Adipocyte (in vitro differentiated cells): ENCODE measurements around the gene NAPB.
A peak's percentile ranks its signal among the peaks of the same experiment; 100 is the strongest.
"Not testable (repeated sequence)": the region's sequence is repeated elsewhere in the genome, so short reads cannot be mapped to it uniquely, and the experiment has no call there.

Experiments used
- DNase-seq: peaks from one replicate; pipeline ENCODE4 v3.0.0-alpha.2; 2015; ENCODE audit warnings: low read depth
- H3K27me3 ChIP-seq: replicated peaks from 2 replicates; pipeline ENCODE4 v1.7.0; 2013; ENCODE audit warnings: mild to moderate bottlenecking, low read length, moderate library complexity; ENCODE audit not compliant: control insufficient read depth, insufficient read depth
- H3K36me3 ChIP-seq: 2 replicates; pipeline ENCODE4 v1.7.0; 2013; ENCODE audit warnings: low read length, mild to moderate bottlenecking, moderate library complexity; ENCODE audit not compliant: control insufficient read depth, insufficient read depth, severe bottlenecking
- H3K4me1 ChIP-seq: 2 replicates; pipeline ENCODE4 v1.7.0; 2013; ENCODE audit warnings: mild to moderate bottlenecking, low read length, moderate library complexity; ENCODE audit not compliant: control insufficient read depth, insufficient read depth
- H3K4me3 ChIP-seq: 2 replicates; pipeline ENCODE4 v1.7.0; 2013; ENCODE audit warnings: mild to moderate bottlenecking, low read length, moderate library complexity
- H3K9ac ChIP-seq: 2 replicates; pipeline ENCODE4 v1.7.0; 2013; ENCODE audit warnings: mild to moderate bottlenecking, low read length, moderate library complexity
- H3K9me3 ChIP-seq: 2 replicates; pipeline ENCODE4 v1.7.0; 2013; ENCODE audit warnings: mild to moderate bottlenecking, low read length, moderate library complexity; ENCODE audit not compliant: control insufficient read depth

The NAPB gene

GRCh38 chr20:23420943-23421931 is at the start of gene NAPB:
TSS of gene NAPB (minus strand) at chr20:23421488. CDS start at chr20:23421402, 86 bp downstream.
- peak; percentile 98 for DNase-seq
- H3K9ac ChIP-seq, result peak within 1 kb of the TSS; percentile 98
- peaks cover 8% of the 10 kb centered on the region for H3K27me3 ChIP-seq
- no peaks in the 10 kb centered on the region for H3K9me3 ChIP-seq
- no peaks in the 10 kb centered on the region for H3K36me3 ChIP-seq
- H3K4me1 ChIP-seq, result peaks cover 21% of the 10 kb centered on the region
- H3K4me3 ChIP-seq, result peak within 1 kb of the TSS; percentile 87

- H3K9ac ChIP-seq, H3K36me3 ChIP-seq, H3K4me3 ChIP-seq, DNase-seq, H3K27me3 ChIP-seq, H3K4me1 ChIP-seq: not testable (repeated sequence)
- peaks cover 30% of the 10 kb centered on the region for H3K9me3 ChIP-seq
Observed at GRCh38 chr20:23466961-23467360, 45.7 kb upstream of the NAPB start.

GRCh38 chr20:23461180-23461579 is 39.9 kb upstream of the NAPB start:
- Histone ChIP-seq H3K4me1 (no peaks in the 10 kb centered on the region), H3K9ac (no peak overlapping the region), H3K36me3 (no peaks in the 10 kb centered on the region), H3K9me3 (peaks cover 22% of the 10 kb centered on the region), H3K27me3 (peaks cover 8% of the 10 kb centered on the region), H3K4me3 (no peak overlapping the region)
- no peak for DNase-seq

- H3K9me3 ChIP-seq, result peaks cover 15% of the 10 kb centered on the region
- no peak for DNase-seq
- no peaks in the 10 kb centered on the region for H3K36me3 ChIP-seq
- no peak overlapping the region for H3K4me3 ChIP-seq
- H3K4me1 ChIP-seq, result no peaks in the 10 kb centered on the region
- peaks cover 11% of the 10 kb centered on the region for H3K27me3 ChIP-seq
- no peak overlapping the region for H3K9ac ChIP-seq
Observed at GRCh38 chr20:23459461-23460150, 38.3 kb upstream of the NAPB start.

- Histone ChIP-seq H3K27me3 (peaks cover 29% of the 10 kb centered on the region), H3K9me3 (peaks cover 5% of the 10 kb centered on the region), H3K36me3 (no peaks in the 10 kb centered on the region), H3K4me3 (no peak overlapping the region), H3K4me1 (no peaks in the 10 kb centered on the region), H3K9ac (no peak overlapping the region)
- no peak for DNase-seq
Observed at GRCh38 chr20:23456873-23457272, 35.6 kb upstream of the NAPB start.

GRCh38 chr20:23456409-23456808 is 35.1 kb upstream of the NAPB start:
- H3K27me3 ChIP-seq, result peaks cover 29% of the 10 kb centered on the region
- peaks cover 5% of the 10 kb centered on the region for H3K9me3 ChIP-seq
- no peak overlapping the region for H3K4me3 ChIP-seq
- H3K4me1 ChIP-seq, result no peaks in the 10 kb centered on the region
- no peak overlapping the region for H3K9ac ChIP-seq
- no peaks in the 10 kb centered on the region for H3K36me3 ChIP-seq
- DNase-seq, result no peak

GRCh38 chr20:23455639-23456038 is 34.4 kb upstream of the NAPB start:
- Histone ChIP-seq H3K36me3 (no peaks in the 10 kb centered on the region), H3K4me1 (no peaks in the 10 kb centered on the region), H3K9ac (no peak overlapping the region), H3K9me3 (peaks cover 5% of the 10 kb centered on the region), H3K27me3 (peaks cover 29% of the 10 kb centered on the region), H3K4me3 (no peak overlapping the region)
- no peak for DNase-seq

GRCh38 chr20:23454816-23455215 is 33.5 kb upstream of the NAPB start:
- Histone ChIP-seq H3K9me3 (peaks cover 5% of the 10 kb centered on the region), H3K4me1 (no peaks in the 10 kb centered on the region), H3K36me3 (no peaks in the 10 kb centered on the region), H3K27me3 (peaks cover 29% of the 10 kb centered on the region), H3K4me3 (no peak overlapping the region), H3K9ac (no peak overlapping the region)
- no peak for DNase-seq

GRCh38 chr20:23453549-23454543 is 32.6 kb upstream of the NAPB start:
- Histone ChIP-seq H3K9ac (no peak overlapping the region), H3K4me3 (no peak overlapping the region), H3K36me3 (no peaks in the 10 kb centered on the region), H3K27me3 (peaks cover 35% of the 10 kb centered on the region), H3K9me3 (peaks cover 5% of the 10 kb centered on the region), H3K4me1 (no peaks in the 10 kb centered on the region)
- DNase-seq, result no peak

GRCh38 chr20:23452776-23453175 is 31.5 kb upstream of the NAPB start, which contains the start of gene CST11:
TSS of gene CST11 (minus strand) at chr20:23452876. CDS start at chr20:23452811, 65 bp downstream.
- peaks cover 5% of the 10 kb centered on the region for H3K9me3 ChIP-seq

More at GRCh38 chr20:23452776-23453175, 31.5 kb upstream of the NAPB start, which contains the start of gene CST11:
- Histone ChIP-seq H3K27me3 (peaks cover 33% of the 10 kb centered on the region), H3K4me1 (no peaks in the 10 kb centered on the region), H3K9ac (no peak within 1 kb of the TSS), H3K36me3 (no peaks in the 10 kb centered on the region), H3K4me3 (no peak within 1 kb of the TSS)
- DNase-seq, result no peak
